Activated CD4-positive, alpha-beta memory T cell treated with anti-CD3 and anti-CD28 coated beads, Interleukin-2, amount 10 ng/mL, durations not matched to agents 7 days and 5 days (primary cell): ENCODE results near the gene APOL5. TPM values are rescaled to one million over a fixed set of nuclear protein-coding genes. Genes with fewer than 3 reads are reported as not detected.
"Not testable (repeated sequence)": the region's sequence is repeated elsewhere in the genome, so short reads cannot be mapped to it uniquely, and the experiment has no call there.

ENCODE experiments used
- CTCF ChIA-PET: fragments of 350-600 bp; sonication (Branson Sonifier 250); formaldehyde crosslinking; loops from one replicate; lab custom pipeline; 2021; ENCODE audit warnings: antibody characterized with exemption, inconsistent platforms; lab: Charles Lee
- POLR2A ChIA-PET: fragments of 350-600 bp; sonication (Branson Sonifier 250); formaldehyde crosslinking; loops from one replicate; lab custom pipeline; 2021; ENCODE audit warnings: antibody characterized with exemption; lab: Charles Lee
- DNase-seq: peaks from one replicate; pipeline ENCODE4 v3.0.0-alpha.2; 2020
- H3K27ac Mint-ChIP-seq: one replicate; pipeline ENCODE4 v1.8.0; 2021; ENCODE audit warnings: mild to moderate bottlenecking, mixed read lengths
- H3K27me3 Mint-ChIP-seq: one replicate; pipeline ENCODE4 v1.8.0; 2021; ENCODE audit warnings: mixed read lengths
- H3K36me3 Mint-ChIP-seq: one replicate; pipeline ENCODE4 v1.8.0; 2021; ENCODE audit warnings: low read depth, mixed read lengths
- H3K4me1 Mint-ChIP-seq: one replicate; pipeline ENCODE4 v1.8.0; 2021; ENCODE audit warnings: mixed read lengths
- H3K4me3 Mint-ChIP-seq: one replicate; pipeline ENCODE4 v1.8.0; 2021; ENCODE audit warnings: mild to moderate bottlenecking, mixed read lengths
- H3K9me3 Mint-ChIP-seq: one replicate; pipeline ENCODE4 v1.8.0; 2021; ENCODE audit warnings: mixed read lengths
- total RNA-seq, 2 experiments: library from RNA; stranded (reverse); gene quantifications; one replicate each; pipeline ENCODE4 v1.2.3, GENCODE V29; 2021

The APOL5 gene
- total RNA-seq, 2 experiments from 2014 or later: not detected

DNA sequence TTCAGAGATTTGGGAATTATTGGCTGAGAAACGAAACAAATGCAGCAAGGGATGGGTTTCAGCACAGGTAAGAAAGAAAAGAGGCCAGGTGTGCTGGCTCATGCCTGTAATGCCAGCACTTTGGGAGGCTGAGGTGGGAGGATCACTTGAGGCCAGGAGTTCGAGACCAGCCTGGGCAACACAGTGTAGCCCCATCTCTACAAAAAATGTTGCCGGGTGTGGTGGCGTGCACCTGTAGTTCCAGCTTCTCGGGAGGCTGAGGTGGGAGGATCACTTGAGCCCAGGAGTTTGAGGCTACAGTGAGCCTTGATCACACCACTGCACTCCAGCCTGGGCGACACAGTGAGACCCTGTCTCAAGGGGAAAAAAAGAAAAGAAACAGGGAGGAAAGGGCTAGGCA is 20.2 kb downstream of the APOL5 start:
- H3K27ac Mint-ChIP-seq, H3K4me1 Mint-ChIP-seq, CTCF ChIA-PET, DNase-seq, H3K27me3 Mint-ChIP-seq, H3K4me3 Mint-ChIP-seq, H3K36me3 Mint-ChIP-seq, H3K9me3 Mint-ChIP-seq, POLR2A ChIA-PET: not testable (repeated sequence)

DNA sequence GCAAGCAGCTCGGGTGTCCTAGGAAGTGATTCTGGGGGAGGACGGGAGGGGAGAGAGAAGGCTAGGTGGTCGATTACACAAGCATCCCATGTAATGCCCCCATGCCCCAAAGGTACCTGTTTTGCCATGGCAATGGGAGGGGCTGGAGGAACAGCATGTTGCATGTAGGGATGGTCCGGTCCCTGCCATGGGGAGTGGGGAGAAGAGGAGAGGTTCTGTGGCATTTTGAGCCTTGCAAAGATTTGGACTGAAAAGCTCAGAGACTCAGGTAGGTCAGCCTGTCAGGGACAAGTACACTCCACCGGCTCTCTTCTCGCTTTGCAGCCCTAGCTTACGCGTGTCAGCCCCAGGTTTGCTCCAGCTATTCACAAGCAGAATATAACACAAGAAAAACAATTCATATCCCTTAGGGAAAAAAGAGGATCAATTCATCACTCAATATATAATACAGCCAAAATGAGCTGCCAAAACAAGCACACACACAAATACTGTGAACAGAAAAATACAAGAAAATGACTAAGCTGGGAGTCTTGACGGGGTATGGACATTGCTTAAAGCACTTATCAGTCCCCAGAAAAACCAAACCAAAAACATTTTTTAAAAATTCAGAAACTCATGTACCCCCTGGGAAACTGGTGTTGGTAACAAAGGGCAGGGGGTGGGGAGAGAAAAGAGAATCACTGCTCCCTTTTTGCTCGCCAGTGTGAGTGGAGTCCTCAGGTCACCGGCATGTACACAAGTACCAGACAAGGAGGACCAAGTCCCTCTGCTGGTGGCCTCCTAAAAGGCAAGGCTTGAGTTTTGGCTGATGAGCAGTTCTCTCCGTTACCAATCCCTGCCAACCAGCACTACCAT is 21.6 kb downstream of the APOL5 start:
- no peak for DNase-seq
- no peak overlapping the region for H3K4me3 Mint-ChIP-seq
- H3K4me1 Mint-ChIP-seq: no peaks in the 10 kb centered on the region
- H3K27ac Mint-ChIP-seq: no peak overlapping the region
- no peaks in the 10 kb centered on the region for H3K36me3 Mint-ChIP-seq
- POLR2A ChIA-PET: no interaction called here
- CTCF ChIA-PET: no interaction called here
- no peaks in the 10 kb centered on the region for H3K27me3 Mint-ChIP-seq
- H3K9me3 Mint-ChIP-seq: no peaks in the 10 kb centered on the region

DNA sequence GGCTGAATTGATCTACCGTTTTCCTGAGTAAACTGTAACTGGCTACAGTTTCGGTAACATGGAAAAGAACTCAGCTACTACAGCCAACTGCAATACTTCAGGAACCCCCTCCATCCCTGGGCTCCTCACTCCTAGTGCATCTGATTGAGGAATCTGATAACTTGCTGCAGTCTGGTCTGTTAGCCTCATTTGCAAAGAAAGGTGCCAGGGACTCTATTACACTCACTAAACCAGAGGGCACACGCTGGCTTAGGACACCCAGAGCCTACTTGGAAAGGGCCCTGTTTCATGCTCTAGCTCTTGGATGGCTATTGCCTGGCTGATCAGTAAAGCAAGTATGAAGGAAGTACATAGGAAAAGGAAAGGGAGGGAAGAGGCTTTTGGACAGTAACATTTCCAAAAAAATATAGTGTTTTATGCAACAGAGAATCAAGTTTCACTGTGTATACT is 22.3 kb downstream of the APOL5 start:
- DNase-seq: no peak
- no peaks in the 10 kb centered on the region for H3K27me3 Mint-ChIP-seq
- POLR2A ChIA-PET: no interaction called here
- no peaks in the 10 kb centered on the region for H3K4me1 Mint-ChIP-seq
- CTCF ChIA-PET: no interaction called here
- H3K36me3 Mint-ChIP-seq: no peaks in the 10 kb centered on the region
- H3K4me3 Mint-ChIP-seq: no peak overlapping the region
- no peaks in the 10 kb centered on the region for H3K9me3 Mint-ChIP-seq
- no peak overlapping the region for H3K27ac Mint-ChIP-seq

DNA sequence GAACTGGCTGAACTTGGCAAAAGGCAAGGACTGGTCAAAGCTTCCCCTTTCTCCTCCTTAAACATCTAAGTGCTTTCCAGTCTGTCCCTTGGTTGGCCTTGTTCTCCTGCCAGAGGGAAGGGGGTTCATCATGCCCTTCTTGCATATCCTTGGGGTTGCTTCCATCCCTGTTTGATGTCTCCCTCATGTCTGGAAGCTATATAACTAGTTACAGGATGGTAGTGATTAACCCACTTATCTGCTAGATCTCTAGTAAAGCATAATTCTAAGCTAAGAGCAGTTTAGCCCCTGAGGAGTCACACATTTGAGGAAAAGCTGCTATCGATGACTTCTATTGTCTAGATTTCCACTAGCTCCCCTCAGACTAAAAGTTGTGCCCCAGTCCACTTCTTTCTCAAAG is 22.9 kb downstream of the APOL5 start:
- H3K4me3 Mint-ChIP-seq: no peak overlapping the region
- no peak overlapping the region for H3K27ac Mint-ChIP-seq
- no peaks in the 10 kb centered on the region for H3K27me3 Mint-ChIP-seq
- H3K9me3 Mint-ChIP-seq: no peaks in the 10 kb centered on the region
- no peaks in the 10 kb centered on the region for H3K36me3 Mint-ChIP-seq
- POLR2A ChIA-PET: no interaction called here
- DNase-seq: no peak
- no peaks in the 10 kb centered on the region for H3K4me1 Mint-ChIP-seq
- CTCF ChIA-PET: no interaction called here

DNA sequence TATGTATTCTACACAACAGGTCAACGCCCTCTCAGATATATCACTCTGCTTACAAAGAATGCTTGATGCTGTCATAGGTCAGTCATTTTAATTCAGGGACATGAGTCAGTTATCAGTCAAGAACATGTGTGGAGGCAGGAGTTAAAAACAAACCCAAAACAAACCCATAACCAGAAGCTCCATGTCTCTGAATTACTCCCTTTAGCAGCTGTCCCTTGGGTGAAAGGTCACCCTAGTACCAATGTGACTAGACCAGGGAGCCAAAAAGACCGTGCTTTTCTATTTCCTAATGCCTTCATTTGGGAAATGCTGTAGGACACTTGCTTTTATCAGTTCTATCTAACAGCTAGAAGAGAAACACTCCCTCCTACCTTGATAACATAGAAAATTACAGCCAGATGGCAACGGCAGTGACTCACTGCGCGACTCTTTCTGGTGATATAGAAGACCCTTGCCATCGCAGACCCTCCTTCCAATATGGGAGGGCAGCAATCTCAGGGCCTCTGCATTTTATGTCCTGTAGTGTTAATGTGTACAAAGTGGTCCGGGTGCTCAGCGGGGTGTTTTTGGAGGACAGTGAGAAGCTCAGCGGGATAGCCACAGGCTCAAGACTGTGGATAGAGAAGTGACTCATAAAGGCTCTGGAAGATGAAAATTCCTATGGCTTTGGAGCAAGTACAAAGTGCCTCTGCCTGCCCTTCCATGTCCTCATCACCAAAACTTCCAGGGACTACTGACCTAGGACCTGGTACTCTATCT is 24.8 kb downstream of the APOL5 start:
- no peak for DNase-seq
- Mint-ChIP-seq H3K27ac (no peak overlapping the region), H3K9me3 (no peaks in the 10 kb centered on the region), H3K4me1 (no peaks in the 10 kb centered on the region), H3K27me3 (no peaks in the 10 kb centered on the region), H3K4me3 (no peak overlapping the region), H3K36me3 (no peaks in the 10 kb centered on the region)
- ChIA-PET POLR2A (no interaction called here), CTCF (no interaction called here)

DNA sequence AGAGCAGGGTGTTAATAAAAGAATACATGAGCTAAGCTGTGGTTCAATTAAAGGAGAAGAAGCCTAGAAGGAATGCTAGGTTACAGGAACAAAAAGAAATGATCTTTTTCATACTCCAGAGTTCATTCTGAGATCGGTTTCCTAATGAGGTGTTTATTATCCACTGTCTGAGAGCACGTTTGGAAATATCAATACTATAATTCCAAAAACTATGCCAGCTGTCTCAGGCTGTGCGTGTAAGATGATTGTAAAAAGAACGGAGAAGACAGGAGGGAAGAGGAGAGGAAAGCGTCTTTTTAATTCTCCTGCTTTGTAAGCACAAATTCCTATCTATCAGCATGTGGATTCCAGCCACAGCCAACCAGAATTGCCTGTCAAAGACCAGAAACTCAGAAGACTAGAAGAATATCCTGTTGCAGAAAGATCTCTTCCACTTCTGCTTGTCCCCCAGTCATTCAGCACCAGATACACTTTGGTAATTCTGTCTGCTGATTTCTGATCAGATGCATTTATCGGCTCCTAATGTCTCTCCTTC is 25.7 kb downstream of the APOL5 start:
- Mint-ChIP-seq H3K36me3 (no peaks in the 10 kb centered on the region), H3K4me1 (no peaks in the 10 kb centered on the region), H3K27me3 (no peaks in the 10 kb centered on the region), H3K27ac (no peak overlapping the region), H3K9me3 (no peaks in the 10 kb centered on the region), H3K4me3 (no peak overlapping the region)
- CTCF ChIA-PET: no interaction called here
- POLR2A ChIA-PET: no interaction called here
- DNase-seq: no peak

DNA sequence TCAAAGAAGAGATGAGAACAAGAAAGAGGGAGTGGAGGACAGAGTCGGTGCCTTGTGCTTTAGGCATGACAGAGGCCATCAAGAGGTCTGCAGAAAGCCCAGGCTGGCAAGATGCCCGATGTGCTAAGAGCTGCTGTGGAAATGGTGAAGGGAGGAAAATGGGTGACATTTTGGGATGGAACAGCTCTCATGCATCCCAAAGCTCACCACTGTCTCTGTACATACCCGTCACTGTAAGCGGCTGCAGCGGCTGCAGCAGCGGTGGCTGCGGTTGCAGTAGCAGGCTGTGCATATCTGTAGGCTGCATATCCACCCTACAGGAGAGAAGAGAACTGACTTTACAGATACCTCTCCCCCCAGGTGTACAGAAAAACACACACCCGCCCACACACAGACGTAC is 28.6 kb downstream of the APOL5 start:
- ChIA-PET POLR2A (no interaction called here), CTCF (no interaction called here)
- no peak for DNase-seq
- H3K4me1 Mint-ChIP-seq: no peaks in the 10 kb centered on the region
- no peak overlapping the region for H3K4me3 Mint-ChIP-seq
- no peak overlapping the region for H3K27ac Mint-ChIP-seq
- no peaks in the 10 kb centered on the region for H3K9me3 Mint-ChIP-seq
- no peaks in the 10 kb centered on the region for H3K27me3 Mint-ChIP-seq
- no peaks in the 10 kb centered on the region for H3K36me3 Mint-ChIP-seq

DNA sequence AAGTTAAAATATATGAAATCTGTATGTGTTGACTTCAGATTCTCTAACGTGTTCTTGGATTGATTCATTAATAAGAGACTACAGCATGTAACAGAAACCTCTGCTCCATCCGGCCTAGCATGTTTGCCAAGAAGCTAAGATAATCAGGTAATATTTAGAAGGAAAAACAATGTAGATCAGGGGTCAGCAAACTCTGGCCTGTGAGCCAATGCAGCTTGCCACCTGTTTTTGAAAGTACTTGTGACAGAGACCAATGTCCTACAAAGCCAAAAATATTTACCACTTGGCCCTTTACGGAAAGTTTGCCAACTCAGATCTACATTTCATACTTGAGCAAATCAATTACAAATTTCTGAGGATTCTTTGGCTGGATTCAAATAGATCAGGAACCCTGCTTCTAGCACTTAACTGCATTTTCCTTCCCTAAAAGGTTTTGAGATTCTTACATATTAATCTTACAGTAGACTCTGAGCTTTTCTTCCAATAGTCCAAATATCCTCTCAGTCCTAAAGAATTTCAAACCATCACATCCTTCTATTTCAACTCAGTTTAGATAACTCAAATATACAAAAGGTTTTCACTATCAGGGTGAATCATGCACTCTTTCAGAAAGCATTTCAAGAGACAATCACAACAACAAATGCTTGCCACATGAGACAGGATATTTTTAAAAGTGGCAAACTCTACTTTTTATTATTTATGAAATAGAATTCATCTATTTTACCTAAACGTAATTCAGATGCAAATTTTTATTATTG is 29.5 kb downstream of the APOL5 start:
- CTCF ChIA-PET: no interaction called here
- Mint-ChIP-seq H3K4me1 (no peaks in the 10 kb centered on the region), H3K9me3 (no peaks in the 10 kb centered on the region), H3K27ac (no peak overlapping the region), H3K36me3 (no peaks in the 10 kb centered on the region), H3K27me3 (no peaks in the 10 kb centered on the region), H3K4me3 (no peak overlapping the region)
- POLR2A ChIA-PET: no interaction called here
- no peak for DNase-seq

DNA sequence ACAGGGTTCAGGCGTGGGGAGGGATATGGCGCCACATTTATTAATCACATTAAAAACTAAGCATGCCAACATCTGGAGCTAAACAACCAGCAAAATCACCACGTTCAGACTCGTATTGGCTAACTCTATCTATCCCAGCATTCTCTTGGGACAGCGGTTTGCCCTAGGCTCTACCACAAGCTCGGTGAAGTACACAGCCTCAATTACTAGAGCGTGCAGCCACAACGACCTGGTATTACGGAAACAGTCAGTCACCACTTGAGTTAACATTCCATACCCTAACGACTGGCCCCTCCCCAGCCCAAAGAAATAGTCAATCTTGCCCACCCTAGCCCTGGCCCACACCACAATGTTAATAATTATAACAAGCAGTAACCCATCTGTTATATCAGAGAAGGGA is 32.1 kb downstream of the APOL5 start:
- ChIA-PET CTCF (no interaction called here), POLR2A (no interaction called here)
- DNase-seq: no peak
- Mint-ChIP-seq H3K36me3 (no peaks in the 10 kb centered on the region), H3K4me1 (peaks cover 4% of the 10 kb centered on the region), H3K4me3 (no peak overlapping the region), H3K9me3 (no peaks in the 10 kb centered on the region), H3K27ac (no peak overlapping the region), H3K27me3 (no peaks in the 10 kb centered on the region)

DNA sequence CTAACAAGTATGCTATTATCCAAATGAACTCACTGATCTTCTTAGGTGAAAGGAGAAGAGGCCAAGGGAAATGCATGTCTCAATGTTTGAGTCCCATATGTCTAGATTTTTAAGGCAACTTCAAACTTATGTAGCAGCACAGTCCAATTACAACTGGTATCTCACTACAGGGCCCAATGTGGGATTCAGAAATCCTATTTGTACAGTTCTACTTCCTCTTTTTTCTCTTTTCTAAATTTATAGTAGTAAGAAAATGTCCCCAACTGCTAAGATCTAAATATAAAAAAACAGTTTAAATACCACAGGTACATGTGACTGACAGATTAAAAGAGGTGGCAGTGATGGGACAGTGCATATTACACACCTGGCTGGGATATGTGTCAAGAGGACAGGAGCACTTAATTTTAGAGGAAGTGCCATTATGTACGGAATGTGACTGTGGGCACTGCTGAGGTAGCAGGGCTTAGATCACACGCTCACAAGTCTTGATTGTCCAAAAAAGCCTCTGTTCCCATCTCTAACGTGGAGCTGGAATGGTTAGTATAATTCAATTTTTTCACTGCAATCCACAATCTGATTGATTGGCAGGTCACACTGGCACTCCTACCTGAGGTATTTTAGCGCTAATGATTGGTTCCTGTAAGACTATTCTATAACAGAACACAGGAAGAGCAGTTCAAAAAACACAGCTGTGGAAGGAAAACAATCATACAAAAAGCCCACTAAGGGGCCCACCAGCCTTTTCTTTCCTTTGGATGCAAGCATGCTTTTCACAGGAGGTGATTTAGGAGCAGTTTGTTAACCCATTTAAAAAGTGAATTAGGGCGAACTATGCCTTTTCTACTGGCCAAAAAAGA is 34.6 kb downstream of the APOL5 start:
- no peak overlapping the region for H3K4me3 Mint-ChIP-seq
- no peaks in the 10 kb centered on the region for H3K36me3 Mint-ChIP-seq
- no peaks in the 10 kb centered on the region for H3K27me3 Mint-ChIP-seq
- H3K27ac Mint-ChIP-seq: no peak overlapping the region
- DNase-seq: no peak
- no peaks in the 10 kb centered on the region for H3K9me3 Mint-ChIP-seq
- H3K4me1 Mint-ChIP-seq: peaks cover 7% of the 10 kb centered on the region
- POLR2A ChIA-PET: no interaction called here
- CTCF ChIA-PET: no interaction called here

DNA sequence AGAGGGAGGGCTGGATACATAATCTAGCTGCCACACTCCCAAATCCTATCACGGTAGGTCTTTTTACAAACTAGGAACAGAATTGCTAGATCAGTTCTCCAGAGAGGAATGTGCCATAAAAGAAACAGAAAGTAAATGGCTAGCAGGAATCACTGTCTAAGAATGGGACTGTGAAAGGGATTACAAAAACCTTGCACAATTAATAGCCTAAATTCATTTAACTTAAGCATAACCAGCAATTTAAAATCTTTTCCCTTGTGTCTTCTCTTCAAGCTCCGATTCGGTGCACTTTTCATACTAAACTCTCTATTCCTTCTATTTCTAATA is 35.2 kb downstream of the APOL5 start:
- ChIA-PET CTCF (interaction anchor here (0.7 kb wide), 1 partner anchor 378 kb away, joined by 4 read pairs; no protein-coding TSS in a partner anchor), POLR2A (no interaction called here)
- peaks cover 7% of the 10 kb centered on the region for H3K4me1 Mint-ChIP-seq

DNA sequence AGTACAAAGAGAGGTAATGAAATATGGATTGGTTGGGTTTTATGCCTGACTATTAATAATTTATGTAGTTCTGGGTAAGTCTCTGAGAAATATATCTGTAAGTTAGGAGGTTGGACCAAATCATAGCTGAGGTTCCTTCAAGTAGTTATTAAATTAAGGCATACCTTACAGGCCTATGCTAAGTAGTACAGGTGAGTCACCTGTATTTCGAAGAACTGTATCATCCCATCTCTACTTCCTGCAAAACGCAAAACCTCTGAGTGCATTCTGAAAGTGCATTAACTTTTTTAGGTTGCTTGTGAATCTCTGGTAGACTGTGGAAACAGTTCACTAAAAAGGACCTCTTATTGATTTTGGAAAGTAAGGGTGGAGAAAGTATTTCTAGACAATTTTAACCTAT is 37.1 kb downstream of the APOL5 start:
- H3K27me3 Mint-ChIP-seq: no peaks in the 10 kb centered on the region
- H3K9me3 Mint-ChIP-seq: no peaks in the 10 kb centered on the region
- no peak overlapping the region for H3K4me3 Mint-ChIP-seq
- no peak for DNase-seq
- no peaks in the 10 kb centered on the region for H3K36me3 Mint-ChIP-seq
- peaks cover 7% of the 10 kb centered on the region for H3K4me1 Mint-ChIP-seq
- H3K27ac Mint-ChIP-seq: no peak overlapping the region
- POLR2A ChIA-PET: no interaction called here
- CTCF ChIA-PET: no interaction called here

More for the DNA sequence above, 35.2 kb downstream of the APOL5 start:
- no peak overlapping the region for H3K4me3 Mint-ChIP-seq
- H3K9me3 Mint-ChIP-seq: no peaks in the 10 kb centered on the region
- no peak overlapping the region for H3K27ac Mint-ChIP-seq
- H3K27me3 Mint-ChIP-seq: no peaks in the 10 kb centered on the region
- H3K36me3 Mint-ChIP-seq: no peaks in the 10 kb centered on the region
- no peak for DNase-seq
